Tibial artery (tissue), 4 donors: ENCODE data around the gene PRKCQ.

Source experiments
- DNase-seq, 2 donors: peaks; one replicate each; pipeline ENCODE4 v3.0.0-alpha.2; 2019
- H3K27ac ChIP-seq, 2 donors: fragments of 200-600 bp; sonication (generic) in 1 of 2; 1 replicate in 1 of 2; 2 replicates in 1 of 2; pipeline ENCODE4 v1.5.1; 2018 to 2019; ENCODE audit warnings: mild to moderate bottlenecking in 1 of 2
- H3K27me3 ChIP-seq, 2 donors: fragments of 200-600 bp; sonication (generic) in 1 of 2; one replicate each; pipeline versions ENCODE4 v1.5.1 to v1.6.0; 2016 to 2019
- H3K36me3 ChIP-seq, 3 donors: fragments of 200-600 bp; sonication (generic) in 2 of 3; one replicate each; pipeline ENCODE4 v1.5.1; 2016 to 2019; ENCODE audit warnings: mild to moderate bottlenecking in 2 of 3
- H3K4me1 ChIP-seq, 4 donors: fragments of 200-600 bp; sonication (generic) in 2 of 4; 1 replicate in 3 of 4; 2 replicates in 1 of 4; pipeline ENCODE4 v1.5.1; 2016 to 2019
- H3K4me3 ChIP-seq, 2 donors: fragments of 200-600 bp; sonication (generic) in 1 of 2; 1 replicate in 1 of 2; 2 replicates in 1 of 2; pipeline ENCODE4 v1.5.1; 2018 to 2019; ENCODE audit warnings: mild to moderate bottlenecking in 2 of 2
- H3K9me3 ChIP-seq, 3 donors: fragments of 200-600 bp; sonication (generic) in 1 of 3; one replicate each; pipeline ENCODE4 v1.5.1; 2016 to 2019
- intact Hi-C: fragments of 100-400 bp; cut with DNase I; formaldehyde crosslinking; loops from one replicate; pipeline ENCODE4 v1.15.0; 2023; ENCODE audit warnings: low total_unique reads
- TF ChIP-seq, protein P1 (sequence below), 2 experiments: fragments of 200-600 bp in 1 of 2; fragments of 450-650 bp in 1 of 2; IDR thresholded peaks; one replicate each; pipeline ENCODE4 v1.5.1; 2017 to 2019; ENCODE audit warnings: antibody characterized with exemption in 2 of 2, mild to moderate bottlenecking in 1 of 2, moderate library complexity in 1 of 2

The PRKCQ gene

DNA sequence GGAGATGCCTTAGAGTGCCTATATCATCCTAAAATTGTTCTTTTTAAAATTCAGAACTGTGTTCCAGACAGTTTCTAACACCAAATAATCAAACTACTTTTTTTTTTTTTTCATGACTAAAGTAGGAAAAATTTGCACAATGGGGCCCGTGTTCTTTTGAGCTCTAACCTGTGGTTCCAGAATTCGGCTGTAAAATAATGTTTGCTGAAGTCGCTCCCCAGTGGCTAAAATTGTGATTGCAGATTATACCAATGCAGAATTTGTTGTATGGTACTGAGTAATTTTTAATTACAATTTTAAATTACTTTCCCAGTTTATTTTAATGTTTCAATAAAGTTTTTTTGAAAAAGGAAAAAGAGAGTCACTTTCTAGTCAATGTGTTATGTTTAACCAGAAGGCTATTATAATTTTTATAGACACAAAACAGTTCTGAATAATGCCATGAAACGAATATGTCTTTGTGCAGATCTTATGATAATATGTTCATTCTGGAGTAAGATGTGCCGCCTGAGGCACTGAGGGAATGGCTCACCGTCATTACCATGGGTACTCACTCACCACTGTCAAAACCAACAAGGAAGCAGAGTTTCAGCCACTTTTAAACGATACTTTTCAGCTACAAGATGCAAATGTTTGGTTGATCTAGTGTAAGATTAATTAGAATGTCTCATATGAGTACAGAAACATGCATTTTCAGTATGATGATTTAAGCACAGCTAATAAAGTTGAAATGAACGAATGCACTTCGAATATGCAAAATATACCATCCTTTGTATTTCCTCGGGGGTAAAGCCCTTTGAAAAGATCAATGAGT, 173.6 kb downstream of the PRKCQ start:
- intact Hi-C loops = no loop called here
- DNase-seq = no peak
- TF ChIP-seq, protein P1, sequence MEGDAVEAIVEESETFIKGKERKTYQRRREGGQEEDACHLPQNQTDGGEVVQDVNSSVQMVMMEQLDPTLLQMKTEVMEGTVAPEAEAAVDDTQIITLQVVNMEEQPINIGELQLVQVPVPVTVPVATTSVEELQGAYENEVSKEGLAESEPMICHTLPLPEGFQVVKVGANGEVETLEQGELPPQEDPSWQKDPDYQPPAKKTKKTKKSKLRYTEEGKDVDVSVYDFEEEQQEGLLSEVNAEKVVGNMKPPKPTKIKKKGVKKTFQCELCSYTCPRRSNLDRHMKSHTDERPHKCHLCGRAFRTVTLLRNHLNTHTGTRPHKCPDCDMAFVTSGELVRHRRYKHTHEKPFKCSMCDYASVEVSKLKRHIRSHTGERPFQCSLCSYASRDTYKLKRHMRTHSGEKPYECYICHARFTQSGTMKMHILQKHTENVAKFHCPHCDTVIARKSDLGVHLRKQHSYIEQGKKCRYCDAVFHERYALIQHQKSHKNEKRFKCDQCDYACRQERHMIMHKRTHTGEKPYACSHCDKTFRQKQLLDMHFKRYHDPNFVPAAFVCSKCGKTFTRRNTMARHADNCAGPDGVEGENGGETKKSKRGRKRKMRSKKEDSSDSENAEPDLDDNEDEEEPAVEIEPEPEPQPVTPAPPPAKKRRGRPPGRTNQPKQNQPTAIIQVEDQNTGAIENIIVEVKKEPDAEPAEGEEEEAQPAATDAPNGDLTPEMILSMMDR (IDR thresholded peaks at IDR 0.05) = peak; percentile 23 to 29
- no peaks in the 10 kb centered on the region for H3K36me3 ChIP-seq
- H3K4me3 ChIP-seq = no peak overlapping the region
- peaks cover 0 to 16% (median 5%) of the 10 kb centered on the region in 4 donors for H3K4me1 ChIP-seq
- H3K9me3 ChIP-seq = no peaks in the 10 kb centered on the region
- no peaks in the 10 kb centered on the region for H3K27me3 ChIP-seq
- no peak overlapping the region for H3K27ac ChIP-seq

DNA sequence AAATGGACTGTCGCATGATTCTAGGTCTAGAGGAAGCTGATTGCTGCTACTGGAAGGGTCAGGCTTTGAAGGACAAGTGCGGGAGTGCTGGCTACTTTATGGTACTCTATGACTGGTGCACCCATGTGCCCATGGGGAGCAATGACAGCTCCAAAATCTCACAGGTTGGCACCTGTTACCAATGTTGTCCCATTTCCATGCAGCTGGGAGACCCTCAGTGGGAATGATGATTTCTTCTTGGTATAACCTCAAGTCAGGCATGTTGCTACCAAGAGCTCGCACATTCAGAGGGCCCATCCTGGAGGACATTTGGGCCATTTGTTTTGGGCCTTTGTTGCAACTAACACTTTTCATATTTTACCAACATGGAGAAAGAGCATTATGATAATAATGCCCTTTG, 174.4 kb downstream of the PRKCQ start:
- no peaks in the 10 kb centered on the region for H3K36me3 ChIP-seq
- H3K27ac ChIP-seq = no peak overlapping the region
- TF ChIP-seq, protein P1 (IDR thresholded peaks at IDR 0.05) = no peak
- H3K9me3 ChIP-seq = no peaks in the 10 kb centered on the region
- H3K4me3 ChIP-seq = no peak overlapping the region
- intact Hi-C loops = no loop called here
- H3K4me1 ChIP-seq = peaks cover 0 to 23% (median 10%) of the 10 kb centered on the region in 4 donors
- H3K27me3 ChIP-seq = no peaks in the 10 kb centered on the region
- no peak for DNase-seq

DNA sequence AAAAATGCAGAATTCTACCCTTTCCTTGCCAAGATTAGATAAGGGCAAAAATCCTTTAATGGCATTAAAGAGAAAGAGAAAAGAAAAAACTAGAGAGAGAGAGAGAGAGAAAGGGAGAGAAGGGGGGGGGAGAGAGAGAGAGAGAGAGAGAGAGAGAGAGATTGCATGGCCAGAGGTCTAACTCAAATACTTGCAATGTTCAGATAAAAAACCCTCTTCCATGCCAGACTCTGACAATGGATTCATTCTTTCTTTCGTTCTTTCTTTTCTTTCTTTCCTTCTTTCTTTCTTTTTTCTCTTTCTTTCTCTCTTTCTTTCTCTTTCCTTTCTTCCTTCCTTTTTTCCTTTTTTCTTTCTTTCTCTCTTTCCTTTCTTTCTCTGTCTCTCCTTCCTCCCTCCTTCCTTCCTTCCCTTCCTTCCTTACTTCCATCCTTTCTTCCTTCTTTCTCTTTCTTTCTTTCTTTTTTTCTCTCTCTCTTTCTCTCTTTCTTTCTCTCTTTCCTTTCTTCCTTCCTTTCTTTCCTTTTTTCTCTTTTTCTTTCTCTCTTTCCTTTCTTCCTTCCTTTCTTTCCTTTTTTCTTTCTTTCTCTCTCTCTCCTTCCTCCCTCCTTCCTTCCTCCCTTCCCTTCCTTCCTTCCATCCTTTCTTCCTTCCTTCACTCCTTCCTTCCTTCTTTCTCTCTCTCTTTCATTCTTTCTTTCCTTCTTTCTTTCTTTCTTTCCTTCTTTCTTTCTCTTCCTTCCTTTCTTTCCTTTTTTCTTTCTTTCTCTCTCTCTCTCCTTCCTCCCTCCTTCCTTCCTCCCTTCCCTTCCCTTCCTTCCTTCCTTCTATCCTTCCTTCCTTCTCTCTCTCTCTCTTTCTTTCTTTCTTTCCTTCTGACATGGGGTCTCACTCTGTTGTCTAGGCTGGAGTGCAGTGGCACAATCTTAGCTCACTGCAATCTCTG, 175.7 kb downstream of the PRKCQ start:
- no peaks in the 10 kb centered on the region for H3K9me3 ChIP-seq
- H3K27me3 ChIP-seq = no peaks in the 10 kb centered on the region
- no peak overlapping the region for H3K4me3 ChIP-seq
- no peak overlapping the region for H3K27ac ChIP-seq
- DNase-seq = no peak
- TF ChIP-seq, protein P1 (IDR thresholded peaks at IDR 0.05) = no peak
- H3K4me1 ChIP-seq = peaks cover 0 to 19% (median 12%) of the 10 kb centered on the region in 4 donors
- intact Hi-C loops = loop anchor here (5.0 kb wide), 1 partner anchor 202 kb away; the partner anchor contains the start of gene PFKFB3
- no peaks in the 10 kb centered on the region for H3K36me3 ChIP-seq

DNA sequence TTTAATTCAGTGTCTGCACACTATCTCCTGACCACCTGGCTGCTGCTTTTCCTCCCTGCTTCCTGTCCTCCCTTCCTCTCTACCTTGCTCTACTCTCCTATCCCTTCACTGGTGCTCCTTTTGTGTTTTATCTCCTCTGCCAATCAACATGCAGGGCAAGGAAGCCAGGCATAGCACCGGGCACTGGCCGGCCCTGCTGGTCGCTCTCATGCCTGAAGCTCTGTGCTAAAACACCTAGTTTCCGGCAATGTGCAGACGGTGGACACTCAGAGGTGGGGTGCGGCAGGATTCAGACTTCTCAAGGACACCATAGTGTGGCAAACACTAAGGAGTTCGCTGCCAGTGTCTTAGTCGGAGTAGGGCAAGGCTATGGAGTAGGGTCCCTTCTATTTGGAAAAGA, 177.1 kb downstream of the PRKCQ start:
- H3K9me3 ChIP-seq = no peaks in the 10 kb centered on the region
- H3K36me3 ChIP-seq = no peaks in the 10 kb centered on the region
- TF ChIP-seq, protein P1 (IDR thresholded peaks at IDR 0.05) = no peak
- no peak for DNase-seq
- H3K27me3 ChIP-seq = no peaks in the 10 kb centered on the region
- H3K4me3 ChIP-seq = no peak overlapping the region
- intact Hi-C loops = loop anchor here (5.0 kb wide), 1 partner anchor 201 kb away; the partner anchor contains the start of gene PFKFB3
- H3K27ac ChIP-seq = no peak overlapping the region
- H3K4me1 ChIP-seq = peaks cover 0 to 27% (median 15%) of the 10 kb centered on the region in 4 donors

DNA sequence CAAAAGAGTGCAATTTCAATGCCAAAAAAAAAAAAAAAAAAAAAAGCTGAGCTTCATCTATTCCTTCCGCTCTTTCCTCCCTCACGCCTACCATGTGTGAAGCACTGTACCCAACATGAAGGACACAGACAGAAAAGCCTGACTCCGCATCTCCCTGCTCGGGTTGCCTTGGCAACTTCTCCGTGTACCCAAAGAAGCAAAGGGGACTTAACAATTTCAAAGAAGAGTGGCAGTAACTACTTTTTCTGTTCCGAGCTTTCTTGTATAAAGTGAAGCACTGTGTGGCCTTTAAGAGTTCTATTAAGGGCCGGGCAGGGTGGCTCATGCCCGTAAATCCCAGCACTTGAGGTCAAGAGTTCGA, 177.7 kb downstream of the PRKCQ start:
- TF ChIP-seq, protein P1 (IDR thresholded peaks at IDR 0.05) = no peak
- intact Hi-C loops = loop anchor here (5.0 kb wide), 1 partner anchor 200 kb away; the partner anchor contains the start of gene PFKFB3
- H3K4me1 ChIP-seq = peaks cover 0 to 27% (median 15%) of the 10 kb centered on the region in 4 donors
- H3K27me3 ChIP-seq = no peaks in the 10 kb centered on the region
- DNase-seq = no peak
- no peak overlapping the region for H3K27ac ChIP-seq
- H3K9me3 ChIP-seq = no peaks in the 10 kb centered on the region
- H3K36me3 ChIP-seq = no peaks in the 10 kb centered on the region
- H3K4me3 ChIP-seq = no peak overlapping the region
